ENCODE results near the gene METTL9. TPM values are rescaled to one million over a fixed set of nuclear protein-coding genes. Genes with fewer than 3 reads are reported as not detected.

METTL9 gene
- total and polyA plus RNA-seq, 4 donors, result 9.3 to 57.3 (median 17.2) TPM

DNA sequence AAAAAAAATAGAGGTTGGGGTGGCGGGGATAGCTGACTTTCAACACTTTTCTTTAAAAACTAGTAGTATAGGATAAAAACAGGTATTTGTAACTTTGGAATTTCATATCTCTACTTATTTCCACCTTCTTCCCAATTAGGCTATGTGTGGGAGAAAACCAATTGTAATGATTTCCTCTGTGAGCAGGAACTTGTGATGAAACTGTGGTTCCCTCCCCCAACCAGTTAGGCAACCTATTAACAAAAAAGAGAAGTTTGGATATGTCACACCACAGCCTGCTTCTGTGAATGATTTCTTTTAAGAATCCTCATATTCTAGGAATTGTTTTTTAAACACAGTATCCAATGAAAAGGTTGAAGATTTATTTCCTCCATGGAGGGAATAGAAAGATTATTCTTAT lies 51.1 kb downstream of the METTL9 start:
- peaks cover 0 to 3% (median 0%) of the 10 kb centered on the region in 4 donors for H3K4me1 ChIP-seq (ENCODE audit: control insufficient read depth in 4 of 4, insufficient read depth in 4 of 4, low read length in 3 of 4)
- H3K27me3 ChIP-seq (ENCODE audit: control insufficient read depth in 4 of 4, insufficient read depth in 4 of 4, low read length in 3 of 4), result no peaks in the 10 kb centered on the region
- no peak overlapping the region for H3K27ac ChIP-seq (ENCODE audit: low read depth in 1 of 2, low read length in 2 of 2)
- DNase-seq (ENCODE audit: low spot score), result no peak
- no peak overlapping the region for H3K9ac ChIP-seq (ENCODE audit: low read depth in 1 of 2, low read length in 2 of 2)
- WGBS, result 94% methylated on average over 1 of the region's 1 CpG
- no peak overlapping the region for H3K4me3 ChIP-seq (ENCODE audit: low read depth in 1 of 3, low read length in 3 of 3)
- TF ChIP-seq RXRA (IDR thresholded peaks at IDR 0.05), result no peak
- no peak for TF ChIP-seq SP1 (IDR thresholded peaks at IDR 0.05)
- no peak for TF ChIP-seq FOXA2 (IDR thresholded peaks at IDR 0.05)
- no peak for TF ChIP-seq GABPA (IDR thresholded peaks at IDR 0.05 in 1 of 2, conservative IDR thresholded peaks at IDR 0.05 in 1 of 2)
- no peak for TF ChIP-seq HNF4A (conservative IDR thresholded peaks at IDR 0.05)
- no peak for TF ChIP-seq RAD21 (IDR thresholded peaks at IDR 0.05)
- TF ChIP-seq FOXA1 (IDR thresholded peaks at IDR 0.05), result no peak
- no peak for TF ChIP-seq TAF1 (conservative IDR thresholded peaks at IDR 0.05)
- no peaks in the 10 kb centered on the region for H3K9me3 ChIP-seq (ENCODE audit: control insufficient read depth in 4 of 4, low read length in 3 of 4)
- H3K36me3 ChIP-seq (ENCODE audit: control insufficient read depth in 4 of 4, insufficient read depth in 3 of 4, low read depth in 1 of 4, low read length in 3 of 4), result peaks cover 0 to 3% (median 2%) of the 10 kb centered on the region in 4 donors

- peaks cover 0 to 1% (median 0%) of the 10 kb centered on the region in 4 donors for H3K4me1 ChIP-seq (ENCODE audit: control insufficient read depth in 4 of 4, insufficient read depth in 4 of 4, low read length in 3 of 4)
- no peak overlapping the region for H3K9ac ChIP-seq (ENCODE audit: low read depth in 1 of 2, low read length in 2 of 2)
- 93% methylated on average over 3 of the region's 3 CpGs for WGBS
- H3K36me3 ChIP-seq (ENCODE audit: control insufficient read depth in 4 of 4, insufficient read depth in 3 of 4, low read depth in 1 of 4, low read length in 3 of 4), result peaks cover 0 to 3% (median 2%) of the 10 kb centered on the region in 4 donors
- H3K27ac ChIP-seq (ENCODE audit: low read depth in 1 of 2, low read length in 2 of 2), result peak overlapping the region; percentile 0 to 46
- H3K4me3 ChIP-seq (ENCODE audit: low read depth in 1 of 3, low read length in 3 of 3), result no peak overlapping the region
- H3K9me3 ChIP-seq (ENCODE audit: control insufficient read depth in 4 of 4, low read length in 3 of 4), result no peaks in the 10 kb centered on the region
- H3K27me3 ChIP-seq (ENCODE audit: control insufficient read depth in 4 of 4, insufficient read depth in 4 of 4, low read length in 3 of 4), result no peaks in the 10 kb centered on the region
- DNase-seq (ENCODE audit: low spot score), result no peak
- no peak for TF ChIP-seq RXRA (IDR thresholded peaks at IDR 0.05)
- no peak for TF ChIP-seq HNF4G (IDR thresholded peaks at IDR 0.05)
- no peak for TF ChIP-seq JUND (IDR thresholded peaks at IDR 0.05)
- no peak for TF ChIP-seq GABPA (IDR thresholded peaks at IDR 0.05 in 1 of 2, conservative IDR thresholded peaks at IDR 0.05 in 1 of 2)
- no peak for TF ChIP-seq NR2F2 (IDR thresholded peaks at IDR 0.05)
- TF ChIP-seq, protein P1, sequence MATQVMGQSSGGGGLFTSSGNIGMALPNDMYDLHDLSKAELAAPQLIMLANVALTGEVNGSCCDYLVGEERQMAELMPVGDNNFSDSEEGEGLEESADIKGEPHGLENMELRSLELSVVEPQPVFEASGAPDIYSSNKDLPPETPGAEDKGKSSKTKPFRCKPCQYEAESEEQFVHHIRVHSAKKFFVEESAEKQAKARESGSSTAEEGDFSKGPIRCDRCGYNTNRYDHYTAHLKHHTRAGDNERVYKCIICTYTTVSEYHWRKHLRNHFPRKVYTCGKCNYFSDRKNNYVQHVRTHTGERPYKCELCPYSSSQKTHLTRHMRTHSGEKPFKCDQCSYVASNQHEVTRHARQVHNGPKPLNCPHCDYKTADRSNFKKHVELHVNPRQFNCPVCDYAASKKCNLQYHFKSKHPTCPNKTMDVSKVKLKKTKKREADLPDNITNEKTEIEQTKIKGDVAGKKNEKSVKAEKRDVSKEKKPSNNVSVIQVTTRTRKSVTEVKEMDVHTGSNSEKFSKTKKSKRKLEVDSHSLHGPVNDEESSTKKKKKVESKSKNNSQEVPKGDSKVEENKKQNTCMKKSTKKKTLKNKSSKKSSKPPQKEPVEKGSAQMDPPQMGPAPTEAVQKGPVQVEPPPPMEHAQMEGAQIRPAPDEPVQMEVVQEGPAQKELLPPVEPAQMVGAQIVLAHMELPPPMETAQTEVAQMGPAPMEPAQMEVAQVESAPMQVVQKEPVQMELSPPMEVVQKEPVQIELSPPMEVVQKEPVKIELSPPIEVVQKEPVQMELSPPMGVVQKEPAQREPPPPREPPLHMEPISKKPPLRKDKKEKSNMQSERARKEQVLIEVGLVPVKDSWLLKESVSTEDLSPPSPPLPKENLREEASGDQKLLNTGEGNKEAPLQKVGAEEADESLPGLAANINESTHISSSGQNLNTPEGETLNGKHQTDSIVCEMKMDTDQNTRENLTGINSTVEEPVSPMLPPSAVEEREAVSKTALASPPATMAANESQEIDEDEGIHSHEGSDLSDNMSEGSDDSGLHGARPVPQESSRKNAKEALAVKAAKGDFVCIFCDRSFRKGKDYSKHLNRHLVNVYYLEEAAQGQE (IDR thresholded peaks at IDR 0.05), result no peak
- TF ChIP-seq, protein P2, sequence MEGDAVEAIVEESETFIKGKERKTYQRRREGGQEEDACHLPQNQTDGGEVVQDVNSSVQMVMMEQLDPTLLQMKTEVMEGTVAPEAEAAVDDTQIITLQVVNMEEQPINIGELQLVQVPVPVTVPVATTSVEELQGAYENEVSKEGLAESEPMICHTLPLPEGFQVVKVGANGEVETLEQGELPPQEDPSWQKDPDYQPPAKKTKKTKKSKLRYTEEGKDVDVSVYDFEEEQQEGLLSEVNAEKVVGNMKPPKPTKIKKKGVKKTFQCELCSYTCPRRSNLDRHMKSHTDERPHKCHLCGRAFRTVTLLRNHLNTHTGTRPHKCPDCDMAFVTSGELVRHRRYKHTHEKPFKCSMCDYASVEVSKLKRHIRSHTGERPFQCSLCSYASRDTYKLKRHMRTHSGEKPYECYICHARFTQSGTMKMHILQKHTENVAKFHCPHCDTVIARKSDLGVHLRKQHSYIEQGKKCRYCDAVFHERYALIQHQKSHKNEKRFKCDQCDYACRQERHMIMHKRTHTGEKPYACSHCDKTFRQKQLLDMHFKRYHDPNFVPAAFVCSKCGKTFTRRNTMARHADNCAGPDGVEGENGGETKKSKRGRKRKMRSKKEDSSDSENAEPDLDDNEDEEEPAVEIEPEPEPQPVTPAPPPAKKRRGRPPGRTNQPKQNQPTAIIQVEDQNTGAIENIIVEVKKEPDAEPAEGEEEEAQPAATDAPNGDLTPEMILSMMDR (IDR thresholded peaks at IDR 0.05; ENCODE audit: low read depth, low read length, missing input control), result no peak
- no peak for TF ChIP-seq TAF1 (conservative IDR thresholded peaks at IDR 0.05)
- no peak for TF ChIP-seq FOXA1 (IDR thresholded peaks at IDR 0.05)
- no peak for TF ChIP-seq RAD21 (IDR thresholded peaks at IDR 0.05)
- TF ChIP-seq HNF4A (conservative IDR thresholded peaks at IDR 0.05), result no peak
- TF ChIP-seq, protein P3, sequence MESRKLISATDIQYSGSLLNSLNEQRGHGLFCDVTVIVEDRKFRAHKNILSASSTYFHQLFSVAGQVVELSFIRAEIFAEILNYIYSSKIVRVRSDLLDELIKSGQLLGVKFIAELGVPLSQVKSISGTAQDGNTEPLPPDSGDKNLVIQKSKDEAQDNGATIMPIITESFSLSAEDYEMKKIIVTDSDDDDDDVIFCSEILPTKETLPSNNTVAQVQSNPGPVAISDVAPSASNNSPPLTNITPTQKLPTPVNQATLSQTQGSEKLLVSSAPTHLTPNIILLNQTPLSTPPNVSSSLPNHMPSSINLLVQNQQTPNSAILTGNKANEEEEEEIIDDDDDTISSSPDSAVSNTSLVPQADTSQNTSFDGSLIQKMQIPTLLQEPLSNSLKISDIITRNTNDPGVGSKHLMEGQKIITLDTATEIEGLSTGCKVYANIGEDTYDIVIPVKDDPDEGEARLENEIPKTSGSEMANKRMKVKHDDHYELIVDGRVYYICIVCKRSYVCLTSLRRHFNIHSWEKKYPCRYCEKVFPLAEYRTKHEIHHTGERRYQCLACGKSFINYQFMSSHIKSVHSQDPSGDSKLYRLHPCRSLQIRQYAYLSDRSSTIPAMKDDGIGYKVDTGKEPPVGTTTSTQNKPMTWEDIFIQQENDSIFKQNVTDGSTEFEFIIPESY (IDR thresholded peaks at IDR 0.05), result no peak
- no peak for TF ChIP-seq ATF3 (IDR thresholded peaks at IDR 0.05)
- TF ChIP-seq, protein P4, sequence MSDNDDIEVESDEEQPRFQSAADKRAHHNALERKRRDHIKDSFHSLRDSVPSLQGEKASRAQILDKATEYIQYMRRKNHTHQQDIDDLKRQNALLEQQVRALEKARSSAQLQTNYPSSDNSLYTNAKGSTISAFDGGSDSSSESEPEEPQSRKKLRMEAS (IDR thresholded peaks at IDR 0.05), result no peak
Observed at GRCh38 chr16:21651515-21651914, 52.1 kb downstream of the METTL9 start.
